ENCODE results near the gene RAB5A.
"Not testable (repeated sequence)": the region's sequence is repeated elsewhere in the genome, so short reads cannot be mapped to it uniquely, and the experiment has no call there.

Gene RAB5A

DNA sequence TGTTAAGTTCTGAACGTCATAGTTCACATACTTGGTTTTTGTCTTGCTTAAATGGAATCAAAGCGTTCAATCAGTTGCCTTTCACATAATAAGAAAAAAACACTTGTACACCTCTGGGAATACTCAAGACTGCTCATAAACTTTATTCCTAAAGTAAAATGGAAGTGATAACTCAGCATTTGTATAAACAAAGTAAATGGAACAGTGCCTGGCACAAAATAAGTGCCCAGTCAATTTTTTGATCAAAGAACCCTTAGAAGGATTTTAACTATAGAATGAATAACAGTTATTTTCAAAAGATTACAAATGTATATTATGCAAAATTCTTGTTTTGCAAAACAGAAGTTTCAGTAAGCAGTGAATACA is 1.3 kb downstream of the RAB5A start:
- DNase-seq (ENCODE audit: low spot score), result no peak

- no peak for DNase-seq (ENCODE audit: low spot score)
Measured at GRCh38 chr3:19950316-19950715, 3.4 kb downstream of the RAB5A start.

- DNase-seq (ENCODE audit: low spot score), result no peak
Measured at GRCh38 chr3:19954676-19955075, 7.8 kb downstream of the RAB5A start.

DNA sequence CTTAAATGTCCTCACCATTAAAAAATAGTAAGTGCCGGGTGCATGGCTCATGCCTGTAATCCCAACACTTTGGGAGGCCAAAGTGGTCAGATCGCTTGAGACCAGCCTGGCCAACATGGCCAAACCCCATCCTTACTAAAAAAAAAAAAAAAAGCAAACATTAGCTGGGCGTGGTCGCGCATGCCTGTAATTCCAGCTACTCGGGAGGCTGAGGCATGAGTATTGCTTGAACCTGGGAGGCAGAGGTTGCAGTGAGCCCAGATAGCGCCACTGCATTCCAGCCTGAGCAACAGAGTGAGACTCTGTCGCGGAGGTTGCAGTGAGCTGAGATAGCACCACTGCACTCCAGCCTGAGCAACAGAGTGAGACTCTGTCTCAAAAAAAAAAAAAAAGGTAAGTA is 10.5 kb downstream of the RAB5A start:
- not testable (repeated sequence) for DNase-seq (ENCODE audit: low spot score)

DNA sequence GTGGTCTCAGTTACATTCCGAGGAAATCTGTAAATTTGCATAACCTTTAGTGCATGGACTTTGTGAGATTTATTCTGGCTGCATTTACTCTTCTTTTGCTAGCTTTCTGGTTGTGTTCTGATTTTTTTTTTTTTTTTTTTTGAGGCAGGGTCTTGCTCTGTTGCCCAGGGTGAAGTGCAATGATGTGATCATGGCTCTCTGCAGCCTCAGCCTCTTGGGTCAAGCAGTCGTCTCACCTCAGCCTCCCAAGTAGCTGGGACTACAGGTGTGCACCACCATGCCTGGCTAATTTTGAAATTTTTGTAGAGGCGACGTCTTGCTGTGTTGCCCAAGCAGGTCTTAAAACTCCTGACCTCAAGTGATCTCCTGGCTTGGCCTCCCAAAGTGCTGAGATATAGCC is 12.6 kb downstream of the RAB5A start:
- DNase-seq (ENCODE audit: low spot score), result no peak

DNA sequence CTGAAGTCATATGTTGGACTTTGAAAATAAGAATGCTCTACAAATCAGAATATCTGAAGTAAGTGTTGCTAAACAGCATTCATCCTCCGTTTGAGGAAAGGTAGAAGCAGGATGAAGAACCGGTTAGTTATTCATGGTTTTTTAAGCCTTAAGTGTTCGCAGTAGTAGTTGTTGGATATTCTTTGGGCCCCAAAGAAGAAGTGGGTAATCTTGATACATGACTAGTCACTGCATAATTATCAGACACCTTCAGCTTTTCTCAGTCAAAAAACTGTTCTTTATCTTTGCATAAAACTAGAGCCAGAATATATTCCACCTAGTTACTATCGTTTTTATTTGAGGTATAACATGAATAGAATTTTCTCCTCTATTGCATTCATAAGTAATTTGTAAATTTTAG is 13.8 kb downstream of the RAB5A start:
- DNase-seq (ENCODE audit: low spot score), result no peak

GRCh38 chr3:19961960-19962359 is 15.1 kb downstream of the RAB5A start:
- DNase-seq (ENCODE audit: low spot score), result no peak

GRCh38 chr3:19967208-19967607 is 20.3 kb downstream of the RAB5A start:
- no peak for DNase-seq (ENCODE audit: low spot score)

DNA sequence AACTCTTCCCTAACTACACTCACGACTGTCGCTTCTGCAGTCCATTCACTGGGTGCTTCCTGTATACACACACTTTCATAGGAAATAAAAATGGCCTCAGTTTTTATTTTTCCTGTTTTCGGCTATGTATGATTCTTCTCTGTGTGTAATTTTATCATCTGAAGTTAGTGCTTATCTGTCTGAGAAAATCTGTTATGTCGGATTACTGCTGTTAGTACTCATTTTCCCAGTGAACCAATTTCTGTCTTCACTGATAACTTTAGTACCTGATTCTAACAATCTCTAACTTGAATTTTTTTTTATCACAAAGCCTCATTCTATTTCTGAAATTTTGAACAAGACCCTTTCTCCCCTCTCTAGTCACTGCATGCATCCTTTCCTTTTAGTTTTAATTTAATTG is 20.9 kb downstream of the RAB5A start:
- DNase-seq (ENCODE audit: low spot score), result no peak

GRCh38 chr3:19970327-19970726 is 23.4 kb downstream of the RAB5A start:
- DNase-seq (ENCODE audit: low spot score), result no peak

- no peak for DNase-seq (ENCODE audit: low spot score)
Measured at GRCh38 chr3:19972054-19972453, 25.2 kb downstream of the RAB5A start.

DNA sequence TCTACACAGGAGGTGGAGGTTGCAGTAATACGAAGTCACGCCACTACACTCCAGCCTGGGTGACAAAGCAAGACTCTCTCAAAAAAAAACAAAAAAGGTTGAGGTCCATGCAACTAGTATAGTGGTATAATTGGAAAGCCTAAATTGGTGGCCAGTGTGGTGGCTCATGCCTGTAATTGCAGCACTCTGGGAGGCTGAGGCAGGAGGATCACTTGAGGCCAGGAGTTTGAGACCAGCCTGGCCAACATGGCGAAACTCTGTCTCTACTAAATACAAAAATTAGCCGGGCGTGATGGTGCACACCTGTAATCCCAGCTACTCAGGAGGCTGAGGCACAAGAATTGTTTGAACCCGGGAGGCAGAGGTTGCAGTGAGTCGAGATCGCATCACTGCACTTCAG is 42.0 kb downstream of the RAB5A start:
- DNase-seq (ENCODE audit: low spot score), result not testable (repeated sequence)

- no peak for DNase-seq (ENCODE audit: low spot score)
Measured at GRCh38 chr3:19994796-19995195, 47.9 kb downstream of the RAB5A start.

- DNase-seq (ENCODE audit: low spot score), result no peak
Measured at GRCh38 chr3:19997502-19997901, 50.6 kb downstream of the RAB5A start.

DNA sequence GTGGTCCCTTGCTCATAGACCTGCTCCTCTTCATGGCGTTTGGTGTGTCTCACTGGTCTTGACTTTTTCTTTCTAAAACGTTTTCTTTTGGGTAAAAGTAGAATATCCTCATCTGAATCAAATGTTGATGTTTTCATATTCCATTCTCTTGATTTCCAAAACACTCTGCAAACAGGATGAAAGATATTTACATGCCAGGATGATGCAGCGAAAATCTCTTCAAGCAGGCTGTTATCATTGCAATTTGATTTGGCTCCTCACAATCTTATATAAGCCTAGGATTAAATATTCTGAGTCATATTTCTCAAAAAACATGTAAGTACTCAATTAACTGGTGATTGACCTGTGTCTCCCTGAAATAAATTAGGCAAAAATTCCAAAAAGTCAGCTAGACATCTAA is 55.0 kb downstream of the RAB5A start:
- no peak for DNase-seq (ENCODE audit: low spot score)

DNA sequence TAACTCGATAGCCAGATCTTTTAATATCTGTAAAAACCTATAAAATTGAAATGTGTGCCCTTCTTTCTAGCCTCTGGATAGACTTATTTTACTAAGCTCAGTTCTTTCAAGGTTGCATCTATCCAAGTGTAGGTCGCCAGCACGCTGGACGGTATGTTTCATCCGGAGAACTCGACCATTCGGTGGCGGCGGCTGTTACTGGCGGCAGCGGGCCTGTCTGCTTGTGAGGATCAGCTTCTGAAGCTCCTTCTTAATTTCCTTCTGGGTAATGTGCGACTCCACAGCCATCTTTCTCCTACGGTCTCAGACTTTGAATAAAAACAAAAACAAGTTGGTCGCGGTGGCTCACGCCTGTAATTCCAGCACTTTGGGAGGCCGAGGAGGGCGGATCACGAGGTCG is 61.1 kb downstream of the RAB5A start:
- DNase-seq (ENCODE audit: low spot score), result no peak

DNA sequence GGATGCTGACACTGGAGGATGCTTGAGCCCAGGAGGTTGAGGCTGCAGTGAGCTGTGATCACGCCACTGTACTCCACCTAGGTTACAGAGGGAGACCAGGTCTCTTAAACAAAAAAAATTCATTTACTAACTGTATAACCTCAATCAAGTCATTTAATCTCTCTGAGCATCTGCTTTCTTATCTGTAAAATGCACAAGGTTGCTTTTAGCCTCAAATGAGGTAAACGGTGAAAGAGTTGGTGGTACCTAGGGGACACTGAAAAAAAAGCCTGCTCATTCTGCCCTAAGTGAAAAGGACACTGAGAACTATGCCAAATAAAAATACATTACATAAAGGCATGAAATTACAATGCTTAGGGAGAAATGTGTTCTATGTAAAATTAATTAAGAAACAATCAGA is 61.7 kb downstream of the RAB5A start:
- no peak for DNase-seq (ENCODE audit: low spot score)

- no peak for DNase-seq (ENCODE audit: low spot score)
Measured at GRCh38 chr3:20012164-20012563, 65.3 kb downstream of the RAB5A start, which contains the start of gene PP2D1. PP2D1 (minus strand) TSS chr3:20012264; CDS start chr3:20012072, 192 bp downstream.

DNA sequence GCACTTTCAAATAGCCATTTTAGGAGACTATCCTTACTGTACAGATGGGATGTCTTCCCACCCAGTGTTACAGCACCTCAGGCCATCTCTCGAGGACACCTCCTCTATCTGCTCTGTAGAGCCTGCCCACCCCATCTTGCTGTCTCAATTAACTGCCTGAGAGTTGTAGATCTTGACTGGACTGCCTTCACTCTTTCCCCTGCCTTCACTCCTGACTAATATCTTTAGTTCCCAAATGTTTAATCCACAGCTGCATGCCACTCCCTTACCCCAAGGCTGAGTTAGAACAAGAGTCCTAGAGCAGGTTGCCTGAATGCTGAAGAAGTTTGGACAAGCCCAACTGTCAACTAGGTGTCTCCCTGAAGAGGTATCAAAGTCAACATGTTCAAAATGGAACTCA is 66.5 kb downstream of the RAB5A start:
- no peak for DNase-seq (ENCODE audit: low spot score)

DNA sequence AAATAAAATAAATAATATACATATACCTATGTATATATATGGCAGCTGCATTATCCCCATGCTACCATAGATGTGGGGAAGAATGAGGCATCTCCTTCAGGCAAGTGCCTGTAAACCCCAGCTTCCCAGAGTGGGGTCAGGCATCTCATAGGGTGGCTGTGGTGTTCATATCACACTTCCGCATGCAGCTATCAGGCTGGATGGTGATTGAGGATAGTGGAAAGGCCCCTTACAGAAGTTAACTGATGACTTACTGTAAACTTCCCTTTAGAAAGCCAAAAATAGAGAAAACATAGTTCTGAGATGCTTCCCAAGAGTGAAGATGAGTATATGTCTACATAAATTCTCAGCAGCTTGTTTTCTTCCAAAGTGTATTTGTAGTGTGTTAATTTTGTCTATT is 68.6 kb downstream of the RAB5A start:
- no peak for DNase-seq (ENCODE audit: low spot score)

- DNase-seq (ENCODE audit: low spot score), result not testable (repeated sequence)
Measured at GRCh38 chr3:20016076-20016475, 69.2 kb downstream of the RAB5A start.

GRCh38 chr3:20022954-20023622 is 76.2 kb downstream of the RAB5A start:
- DNase-seq (ENCODE audit: low spot score), result no peak

GRCh38 chr3:20023623-20024405 is 76.9 kb downstream of the RAB5A start:
- DNase-seq (ENCODE audit: low spot score), result no peak

DNA sequence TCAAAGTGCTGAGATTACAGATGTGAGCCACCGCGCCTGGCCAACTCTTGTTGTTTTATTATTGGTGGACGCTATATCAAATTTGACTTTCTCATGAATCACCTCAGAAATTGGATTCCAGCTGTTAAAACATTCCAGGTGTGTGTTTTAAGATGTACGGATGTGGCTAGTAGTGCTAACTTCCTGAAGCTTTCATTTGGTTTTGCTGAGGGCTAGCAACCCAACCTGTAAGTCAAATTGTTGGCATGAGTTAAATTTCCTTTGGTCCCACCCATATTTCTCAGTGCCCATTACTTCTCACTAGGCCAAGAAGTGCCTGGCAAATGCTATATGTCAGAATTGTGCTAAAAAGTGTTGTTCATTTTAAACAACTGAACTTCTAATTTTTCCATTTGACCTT is 80.2 kb downstream of the RAB5A start:
- DNase-seq (ENCODE audit: low spot score), result no peak

All from left forelimb (tissue), 1 donor.